ENCODE measurements around the gene KLHL14.
"Not testable (repeated sequence)": the region's sequence is repeated elsewhere in the genome, so short reads cannot be mapped to it uniquely, and the experiment has no call there.

Gene KLHL14

DNA sequence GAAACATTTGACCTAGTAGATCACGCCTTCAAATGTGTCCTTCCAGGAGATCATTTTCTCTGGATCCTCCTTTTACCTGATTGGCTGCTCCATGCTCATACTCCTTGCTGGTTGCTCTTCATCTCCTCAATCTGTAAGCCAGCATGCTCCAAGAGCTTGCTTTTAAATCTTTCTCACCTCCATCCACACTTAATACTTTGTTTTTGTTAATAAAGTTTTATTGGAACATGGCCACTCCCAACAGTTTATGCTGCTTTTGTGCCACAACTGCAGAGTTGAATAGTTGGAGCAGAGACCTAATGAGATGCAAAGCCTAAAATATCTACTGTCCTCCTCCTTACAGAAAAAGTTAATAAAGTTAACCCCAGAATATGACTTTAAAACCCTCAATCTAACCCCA is 60.0 kb downstream of the KLHL14 start:
- DNase-seq, result no peak

GRCh38 chr18:32711862-32712261 is 61.0 kb downstream of the KLHL14 start:
- DNase-seq, result no peak

DNA sequence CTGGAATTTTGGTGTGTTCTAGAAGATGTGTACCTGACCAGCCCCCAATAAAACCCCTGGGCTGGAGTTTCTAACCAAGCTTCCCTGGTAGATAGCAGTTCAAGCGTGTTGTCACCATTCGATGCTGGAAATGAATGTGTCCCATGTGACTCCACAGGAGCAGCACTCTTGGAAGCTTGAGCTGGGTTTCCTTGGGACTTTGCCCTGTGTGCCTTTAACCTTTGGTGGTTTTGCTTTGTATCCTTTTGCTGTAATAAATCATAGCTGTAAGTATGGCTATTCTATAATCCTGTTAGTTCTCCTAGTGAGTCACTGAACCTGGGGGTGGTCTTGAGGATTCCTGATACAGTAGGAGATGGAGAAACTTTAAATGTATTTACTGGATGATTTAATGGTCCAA is 65.2 kb downstream of the KLHL14 start:
- no peak for DNase-seq

GRCh38 chr18:32707147-32707546 is 65.7 kb downstream of the KLHL14 start:
- DNase-seq, result no peak

- no peak for DNase-seq
These were observed 71.5 kb downstream of the KLHL14 start for GRCh38 chr18:32701313-32701712.

DNA sequence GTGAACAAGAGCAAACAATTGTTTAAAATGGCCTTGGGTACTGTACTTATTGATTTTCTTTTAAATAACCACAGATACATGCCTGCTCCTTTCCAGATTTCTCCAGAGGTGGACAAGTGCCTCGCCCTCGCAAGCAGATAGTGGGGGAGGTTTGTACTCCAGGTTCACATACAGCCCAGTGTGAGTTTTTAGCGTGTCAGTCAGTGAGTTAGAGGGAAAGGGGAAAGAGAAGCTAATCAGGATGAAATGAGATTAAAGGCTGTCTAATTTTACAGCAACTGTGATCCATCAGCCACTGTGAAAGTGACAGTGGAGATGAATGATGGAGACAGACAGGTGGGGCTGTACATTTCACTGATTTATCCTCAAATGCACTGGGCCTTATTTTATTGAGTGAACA is 74.7 kb downstream of the KLHL14 start:
- no peak for DNase-seq

- DNase-seq, result no peak
These were observed 76.4 kb downstream of the KLHL14 start for GRCh38 chr18:32696376-32696775.

GRCh38 chr18:32695534-32695933 is 77.3 kb downstream of the KLHL14 start:
- DNase-seq, result no peak

DNA sequence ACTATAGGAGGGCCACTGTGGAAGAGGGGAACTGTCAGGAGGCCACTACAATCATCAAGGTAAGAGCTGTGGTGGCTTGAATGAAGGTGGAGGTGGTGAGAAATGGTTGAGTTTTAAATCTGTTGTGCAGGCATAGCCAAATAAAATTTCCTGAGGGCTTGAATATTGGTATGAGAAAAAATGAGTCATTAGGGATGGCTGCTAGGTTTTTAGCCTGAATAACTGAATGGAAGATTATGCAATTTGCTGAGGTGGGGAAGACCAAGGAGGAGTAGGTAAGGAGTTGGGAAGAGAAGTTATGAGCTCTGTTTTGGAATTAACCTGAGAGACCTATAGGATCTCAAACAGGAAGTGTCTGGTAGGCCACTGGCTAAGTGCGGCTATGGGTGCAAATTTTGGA is 84.0 kb downstream of the KLHL14 start:
- no peak for DNase-seq

- no peak for DNase-seq
These were observed 87.9 kb downstream of the KLHL14 start for GRCh38 chr18:32684940-32685339.

DNA sequence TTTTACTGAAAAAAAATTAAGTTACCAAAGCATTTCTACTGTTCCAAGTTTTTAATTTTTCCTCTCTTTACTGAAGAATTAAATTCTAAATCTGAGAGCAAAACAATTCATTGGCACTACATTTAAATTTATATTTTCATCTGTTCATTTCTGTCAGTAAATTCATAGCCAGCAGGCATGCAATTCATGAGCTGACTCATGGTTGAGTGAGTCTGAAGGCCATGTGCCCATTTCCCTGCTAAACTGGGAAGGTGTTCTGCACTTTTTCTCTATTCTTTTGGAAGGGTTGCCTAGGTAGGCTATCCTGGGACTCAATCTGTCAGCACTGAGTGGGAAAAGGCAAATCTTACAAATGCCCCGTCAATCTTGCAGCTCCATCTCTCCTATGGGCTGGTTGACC is 88.7 kb downstream of the KLHL14 start:
- DNase-seq, result no peak

DNA sequence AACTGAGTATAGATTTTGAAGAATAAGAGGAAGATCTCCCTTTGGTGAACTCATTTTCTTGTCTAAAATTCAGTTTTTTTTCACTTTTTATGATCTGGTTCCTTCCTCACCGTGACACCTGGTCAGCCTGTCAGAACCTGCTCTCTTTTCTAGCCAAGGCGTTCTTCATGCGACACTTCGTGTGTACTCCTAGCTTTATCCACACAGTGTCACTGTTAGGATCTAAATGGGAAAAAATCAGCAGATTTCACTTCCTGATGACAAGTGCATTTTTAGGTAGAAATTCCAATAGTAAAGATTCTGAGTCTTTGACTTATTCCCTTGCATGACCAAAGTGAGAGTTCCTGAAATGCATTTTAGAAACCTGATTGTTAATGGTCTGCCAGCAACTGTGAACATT is 89.8 kb downstream of the KLHL14 start:
- no peak for DNase-seq

DNA sequence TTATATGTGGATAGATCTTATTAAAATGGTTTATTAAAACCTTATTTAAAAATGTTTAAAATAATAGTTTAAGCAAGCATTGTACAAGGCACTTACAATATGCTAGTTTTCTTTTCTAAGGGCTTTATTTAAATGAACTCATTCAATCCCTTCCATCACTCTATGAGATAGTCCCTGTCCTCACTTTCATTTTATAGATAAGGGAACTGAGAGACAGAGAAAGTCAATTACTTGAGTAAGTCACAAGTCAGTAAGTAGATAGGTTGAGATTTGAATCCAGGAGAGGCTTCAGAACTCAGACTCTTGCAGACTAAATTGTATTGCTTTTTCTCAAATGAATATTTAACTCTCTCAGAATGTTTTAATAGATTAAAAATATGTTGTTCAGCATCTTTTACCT is 95.2 kb downstream of the KLHL14 start:
- no peak for DNase-seq

GRCh38 chr18:32674491-32674890 is 98.3 kb downstream of the KLHL14 start:
- DNase-seq, result peak; percentile 57

- no peak for DNase-seq
These were observed 100.4 kb downstream of the KLHL14 start for GRCh38 chr18:32672398-32672797.

DNA sequence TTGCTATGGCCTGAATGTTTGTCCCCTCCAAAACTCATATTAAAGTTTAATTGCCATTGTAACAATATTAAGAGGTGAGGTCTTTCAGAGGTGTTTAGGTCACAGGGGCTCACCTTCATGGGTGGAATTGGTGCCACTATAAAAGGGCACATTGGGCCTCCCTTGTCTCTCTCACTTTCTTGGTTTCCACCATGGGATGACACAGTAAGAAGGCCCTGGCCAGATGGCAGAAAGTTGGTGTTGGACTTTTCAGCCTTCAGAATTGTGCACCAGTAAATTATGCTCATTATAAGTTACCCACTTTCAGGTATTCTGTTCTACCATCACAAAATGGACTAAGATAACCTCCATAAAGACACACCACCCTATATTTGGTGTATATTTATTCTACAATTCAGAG is 102.1 kb downstream of the KLHL14 start:
- no peak for DNase-seq

DNA sequence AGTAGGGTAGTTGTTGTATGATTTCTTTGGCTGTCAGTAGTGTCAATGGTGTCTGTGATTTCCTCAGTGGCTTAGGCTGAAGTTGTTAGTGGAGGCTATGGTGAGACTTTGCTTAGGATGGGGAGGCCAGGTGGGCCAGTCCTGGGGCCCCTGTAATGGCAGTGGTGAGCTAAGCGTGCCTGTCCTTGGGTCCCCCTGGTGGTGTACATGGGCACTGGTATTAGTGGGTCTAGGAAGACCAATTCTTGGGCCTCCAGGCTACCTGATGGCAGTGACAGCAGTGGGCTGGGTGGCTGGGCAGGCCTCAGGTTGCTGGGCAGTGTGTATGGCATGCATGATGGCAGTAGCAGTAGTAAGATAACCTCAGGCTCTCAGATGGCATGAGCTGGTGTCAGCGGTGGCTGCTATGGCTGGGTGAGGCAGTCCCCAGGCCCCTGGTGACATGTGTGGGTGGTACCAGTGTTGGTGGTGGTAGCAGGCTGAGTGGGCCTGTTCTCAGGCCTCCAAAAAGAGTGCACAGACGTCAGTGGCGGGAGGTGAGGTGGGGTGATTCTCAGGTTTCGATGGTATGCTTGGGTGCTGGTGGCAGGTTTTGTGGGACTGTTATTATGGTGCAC is 103.2 kb downstream of the KLHL14 start:
- DNase-seq, result no peak

GRCh38 chr18:32668956-32669355 is 103.9 kb downstream of the KLHL14 start:
- DNase-seq, result no peak

- DNase-seq, result peak; percentile 93
These were observed 111.1 kb downstream of the KLHL14 start for GRCh38 chr18:32661486-32662299.

- not testable (repeated sequence) for DNase-seq
These were observed 118.3 kb downstream of the KLHL14 start for GRCh38 chr18:32654507-32654906.

GRCh38 chr18:32637659-32638058 is 135.2 kb downstream of the KLHL14 start:
- not testable (repeated sequence) for DNase-seq

DNA sequence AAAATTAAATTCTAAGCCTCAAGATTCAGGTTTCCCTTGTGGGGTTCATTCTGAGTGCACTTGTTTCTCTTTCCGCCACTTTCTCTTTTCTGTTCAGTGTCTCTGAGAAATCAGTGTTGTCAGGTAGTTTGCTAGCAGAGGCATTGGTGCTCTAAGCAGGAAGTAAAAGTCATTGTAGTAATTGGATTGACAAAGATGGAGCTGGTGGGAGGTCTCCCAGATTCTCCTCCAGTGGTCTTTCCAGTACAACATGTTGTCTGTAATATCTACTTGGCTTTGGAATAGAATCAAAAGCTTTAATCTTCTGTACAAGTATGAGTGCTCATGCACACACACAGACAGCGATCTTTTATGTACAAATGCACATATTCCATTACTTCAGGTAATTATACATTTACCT is 135.6 kb downstream of the KLHL14 start:
- DNase-seq, result no peak

DNA sequence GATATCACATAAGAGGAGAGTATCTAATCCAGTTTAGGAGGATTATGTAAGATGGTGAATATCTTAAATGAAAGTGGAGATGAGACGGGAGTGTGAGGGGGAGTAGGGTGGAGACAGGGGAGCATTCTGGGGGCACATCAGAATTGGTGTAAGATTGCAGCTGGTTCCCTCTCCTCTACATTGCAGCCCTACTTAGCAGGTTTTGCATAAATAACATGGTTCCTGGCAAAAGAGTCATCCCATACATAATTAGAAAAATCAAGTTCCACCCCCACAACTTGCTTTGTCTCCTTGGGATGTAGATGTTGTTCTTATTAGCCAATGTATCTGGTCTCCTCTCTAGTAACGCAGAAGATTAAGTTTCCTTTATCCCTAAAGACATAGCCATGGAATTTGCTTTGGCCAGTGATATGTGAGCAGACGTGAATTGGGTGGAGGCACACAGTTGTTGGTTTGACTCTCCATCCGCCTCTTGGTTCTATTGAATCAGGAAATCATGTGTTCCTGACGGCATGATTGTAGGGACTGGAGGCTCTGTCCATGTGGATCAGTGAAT is 137.9 kb downstream of the KLHL14 start:
- no peak for DNase-seq

DNA sequence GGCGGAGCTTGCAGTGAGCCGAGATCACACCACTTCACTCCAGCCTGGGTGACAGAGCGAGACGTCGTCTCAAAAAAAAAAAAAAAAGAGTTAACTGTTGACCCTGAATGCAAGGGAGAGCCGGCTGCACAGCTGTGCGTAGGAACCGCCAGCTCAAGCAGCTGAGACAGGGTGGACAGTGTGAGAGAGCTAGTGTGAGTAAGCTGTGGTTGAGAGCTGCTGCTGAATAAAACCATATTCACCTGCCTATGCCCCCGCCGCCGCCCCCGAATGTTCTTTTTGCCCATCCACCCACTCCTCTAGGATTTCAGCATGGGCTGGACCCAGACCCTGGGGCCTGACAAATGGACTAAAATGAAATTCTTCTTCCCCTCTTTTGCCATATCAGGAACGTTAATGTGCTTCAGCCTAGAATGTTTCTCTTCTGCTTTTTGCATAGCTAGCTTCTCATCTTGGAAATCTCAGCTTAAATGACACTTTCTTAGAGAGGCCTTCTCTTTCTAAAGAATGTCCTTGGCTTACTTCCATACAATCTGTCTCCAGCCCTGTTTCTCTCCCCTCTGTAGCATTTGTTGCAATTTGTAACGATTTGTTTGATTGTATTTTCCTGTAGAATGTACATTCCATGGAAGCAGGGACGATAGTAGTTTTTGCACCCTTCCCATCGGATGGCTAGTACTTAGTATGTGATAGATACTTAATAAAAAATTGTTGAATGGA is 142.7 kb downstream of the KLHL14 start:
- no peak for DNase-seq
